ENCODE measurements around the gene TOR1A. TPM values are rescaled to one million over a fixed set of nuclear protein-coding genes. Genes with fewer than 3 reads are reported as not detected.

Gene TOR1A
- total RNA-seq, 4 donors from 2014 or later: 29.7 to 46.4 (median 34.4) TPM

DNA sequence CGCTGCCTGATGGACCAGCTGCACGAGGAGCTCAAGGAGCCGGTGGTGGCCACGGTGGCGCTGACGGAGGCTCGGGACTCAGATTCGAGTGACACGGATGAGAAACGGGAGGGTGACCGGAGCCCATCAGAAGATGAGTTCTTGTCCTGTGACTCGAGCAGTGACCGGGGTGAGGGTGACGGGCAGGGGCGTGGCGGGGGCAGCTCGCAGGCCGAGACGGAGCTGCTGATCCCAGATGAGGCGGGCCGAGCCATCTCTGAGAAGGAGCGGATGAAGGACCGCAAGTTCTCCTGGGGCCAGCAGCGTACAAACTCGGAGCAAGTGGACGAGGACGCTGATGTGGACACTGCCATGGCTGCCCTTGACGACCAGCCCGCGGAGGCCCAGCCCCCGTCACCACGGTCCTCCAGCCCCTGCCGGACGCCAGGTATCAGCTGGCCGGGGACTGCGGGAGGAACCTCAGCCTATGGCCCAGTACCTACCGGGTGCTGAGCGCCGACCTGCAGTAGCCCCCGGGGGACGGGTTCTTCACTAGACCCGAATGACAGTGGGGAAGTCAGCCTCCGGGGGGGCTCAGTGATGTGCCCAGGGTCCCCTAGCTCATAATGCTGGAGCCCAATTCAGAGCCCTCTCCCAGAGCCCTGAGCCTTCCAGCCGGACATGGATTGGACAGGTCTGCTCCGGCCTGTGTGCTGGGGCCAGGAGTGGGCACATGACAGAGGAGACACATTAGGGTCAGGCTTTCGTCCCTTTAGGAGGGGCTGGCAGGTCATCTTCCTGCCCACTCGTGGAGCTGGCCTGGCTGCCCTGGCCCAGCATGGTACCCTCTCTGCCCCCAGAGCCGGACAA is 44.3 kb upstream of the TOR1A start:
- Histone ChIP-seq H3K4me1 (no peaks in the 10 kb centered on the region), H3K27me3 (no peaks in the 10 kb centered on the region), H3K36me3 (peaks cover 19 to 74% (median 56%) of the 10 kb centered on the region in 4 donors), H3K27ac (replicated peaks in 1 of 4) (no peak overlapping the region), H3K4me3 (no peak overlapping the region), H3K9me3 (no peaks in the 10 kb centered on the region)
- intact Hi-C loops (cut with DNase I): no loop called here
- DNase-seq (ENCODE audit: extremely low spot score): no peak
- no peak for TF ChIP-seq POLR2AphosphoS5 (IDR thresholded peaks at IDR 0.05)
- TF ChIP-seq CTCF (IDR thresholded peaks at IDR 0.05): no peak
- TF ChIP-seq EP300 (IDR thresholded peaks at IDR 0.05): no peak
- TF ChIP-seq POLR2A (IDR thresholded peaks at IDR 0.05; ENCODE audit: low read depth): no peak
- 86% methylated on average over 38 of the region's 48 CpGs for WGBS

GRCh38 chr9:129867136-129868022 is 43.4 kb upstream of the TOR1A start:
- Histone ChIP-seq H3K9me3 (no peaks in the 10 kb centered on the region), H3K27me3 (no peaks in the 10 kb centered on the region), H3K36me3 (peaks cover 23 to 82% (median 63%) of the 10 kb centered on the region in 4 donors), H3K4me1 (no peaks in the 10 kb centered on the region), H3K4me3 (no peak overlapping the region), H3K27ac (replicated peaks in 1 of 4) (no peak overlapping the region)
- 67% methylated on average over 3 of the region's 17 CpGs for WGBS
- TF ChIP-seq POLR2AphosphoS5 (IDR thresholded peaks at IDR 0.05) (no peak), POLR2A (IDR thresholded peaks at IDR 0.05; ENCODE audit: low read depth) (no peak), CTCF (IDR thresholded peaks at IDR 0.05) (no peak), EP300 (IDR thresholded peaks at IDR 0.05) (no peak)
- intact Hi-C loops (cut with DNase I): no loop called here
- DNase-seq (ENCODE audit: extremely low spot score): no peak

GRCh38 chr9:129866394-129867135 is 42.6 kb upstream of the TOR1A start:
- TF ChIP-seq POLR2A (IDR thresholded peaks at IDR 0.05; ENCODE audit: low read depth): no peak
- no peak for TF ChIP-seq EP300 (IDR thresholded peaks at IDR 0.05)
- TF ChIP-seq POLR2AphosphoS5 (IDR thresholded peaks at IDR 0.05): no peak
- no peak for TF ChIP-seq CTCF (IDR thresholded peaks at IDR 0.05)
- Histone ChIP-seq H3K4me1 (no peaks in the 10 kb centered on the region), H3K36me3 (peaks cover 31 to 90% (median 69%) of the 10 kb centered on the region in 4 donors), H3K27ac (replicated peaks in 1 of 4) (no peak overlapping the region), H3K9me3 (no peaks in the 10 kb centered on the region), H3K4me3 (no peak overlapping the region), H3K27me3 (no peaks in the 10 kb centered on the region)
- no peak for DNase-seq (ENCODE audit: extremely low spot score)
- 75% methylated on average over 11 of the region's 17 CpGs for WGBS
- intact Hi-C loops (cut with DNase I): no loop called here

GRCh38 chr9:129865668-129866320 is 41.9 kb upstream of the TOR1A start:
- WGBS: 75% methylated on average over 14 of the region's 14 CpGs
- peaks cover 38 to 91% (median 73%) of the 10 kb centered on the region in 4 donors for H3K36me3 ChIP-seq
- no peak overlapping the region for H3K4me3 ChIP-seq
- no peaks in the 10 kb centered on the region for H3K4me1 ChIP-seq
- DNase-seq (ENCODE audit: extremely low spot score): no peak
- intact Hi-C loops (cut with DNase I): no loop called here
- no peak overlapping the region for H3K27ac ChIP-seq (replicated peaks in 1 of 4)
- TF ChIP-seq EP300 (IDR thresholded peaks at IDR 0.05) (no peak), POLR2AphosphoS5 (IDR thresholded peaks at IDR 0.05) (no peak), CTCF (IDR thresholded peaks at IDR 0.05) (no peak), POLR2A (IDR thresholded peaks at IDR 0.05; ENCODE audit: low read depth) (no peak)
- H3K27me3 ChIP-seq: no peaks in the 10 kb centered on the region
- H3K9me3 ChIP-seq: no peaks in the 10 kb centered on the region
